D721Med (cell line): ENCODE measurements around the gene FRMPD1.

Experiments used
- DNase-seq: peaks from one replicate; pipeline ENCODE4 v3.0.0; 2011; ENCODE audit warnings: low spot score; ENCODE audit not compliant: insufficient read length
- FAIRE-seq: peaks from 2 replicates; lab custom pipeline; 2011; peaks lifted over from hg19 to GRCh38; lab: Jason Lieb, UNC
- CTCF ChIP-seq: IDR thresholded peaks from 2 replicates; pipeline ENCODE4 v1.5.1; 2012; ENCODE audit warnings: mild to moderate bottlenecking, control low read depth; ENCODE audit not compliant: insufficient read depth; ENCODE audit errors: missing control alignments

The FRMPD1 gene

DNA sequence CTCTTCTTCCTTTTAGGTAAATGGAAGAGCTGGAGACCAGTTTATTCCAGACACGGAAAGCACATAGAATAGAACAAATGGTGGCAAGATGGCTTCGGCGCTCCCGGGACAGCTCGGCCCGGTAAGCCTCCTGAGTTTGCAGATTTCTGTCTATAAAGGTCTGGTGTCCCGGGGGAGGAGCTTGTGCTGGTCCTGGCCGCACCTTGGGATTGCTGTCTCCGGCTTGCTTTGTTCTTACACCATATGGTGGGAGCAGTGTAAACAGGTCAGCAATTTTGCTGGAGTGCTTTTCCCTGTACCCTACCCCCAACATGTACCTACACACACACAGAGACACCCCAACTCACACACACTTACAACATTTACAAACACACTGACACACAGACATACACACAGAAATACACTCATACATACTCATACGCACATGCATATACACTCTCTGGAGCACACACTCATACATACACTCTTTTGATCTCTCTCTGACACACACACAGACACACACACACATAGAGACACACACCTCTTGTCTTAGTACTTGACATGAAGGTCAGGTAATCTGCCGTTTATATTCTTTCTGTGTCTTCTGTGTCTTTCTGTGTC, 42.0 kb downstream of the FRMPD1 start:
- TF ChIP-seq CTCF = no peak
- peak; percentile 82 for FAIRE-seq
- no peak for DNase-seq

DNA sequence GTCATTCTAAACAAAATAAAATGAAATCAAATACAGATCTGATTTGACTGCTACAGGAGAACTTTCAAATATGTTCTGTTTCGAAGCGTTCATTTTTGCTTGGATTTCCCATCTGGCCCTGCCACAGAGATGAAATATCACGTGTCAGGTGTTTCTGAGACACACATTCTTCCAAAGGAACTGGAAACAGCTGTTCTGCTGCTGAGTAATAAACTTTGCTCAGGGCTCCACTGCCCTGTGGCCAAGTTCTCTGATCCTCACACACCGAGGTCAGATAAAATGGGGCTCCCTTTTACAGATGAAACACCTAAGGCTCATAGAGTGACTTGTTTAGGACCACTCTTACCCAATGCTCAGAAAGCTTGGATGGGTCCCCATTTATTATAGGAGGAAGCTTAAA, 42.5 kb downstream of the FRMPD1 start:
- no peak for TF ChIP-seq CTCF
- FAIRE-seq = no peak
- DNase-seq = no peak

GRCh38 chr9:37694355-37694754, 43.6 kb downstream of the FRMPD1 start:
- no peak for DNase-seq
- TF ChIP-seq CTCF = no peak
- FAIRE-seq = no peak

GRCh38 chr9:37696528-37696927, 45.8 kb downstream of the FRMPD1 start:
- no peak for FAIRE-seq
- TF ChIP-seq CTCF = no peak
- DNase-seq = no peak

GRCh38 chr9:37700131-37700530, 49.4 kb downstream of the FRMPD1 start:
- FAIRE-seq = no peak
- no peak for DNase-seq
- no peak for TF ChIP-seq CTCF

DNA sequence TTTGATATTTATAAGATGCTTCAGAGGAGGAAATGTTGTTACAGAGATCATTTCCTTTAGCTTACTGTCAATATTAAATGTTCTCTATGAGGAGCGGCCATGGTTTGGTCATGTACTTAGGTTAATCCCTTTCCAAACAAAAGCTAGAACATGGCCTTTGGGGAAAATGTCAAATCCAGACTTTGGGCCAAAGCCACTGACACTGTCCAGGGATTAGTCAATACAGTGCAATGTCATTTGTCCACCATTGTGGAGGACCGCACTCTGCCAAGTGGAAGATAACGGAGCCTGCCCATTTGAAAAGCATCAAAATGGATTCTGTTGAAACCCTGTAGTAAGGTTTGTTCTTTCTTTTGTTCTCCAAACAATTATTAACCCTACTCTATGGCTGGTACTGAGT, 50.1 kb downstream of the FRMPD1 start:
- no peak for TF ChIP-seq CTCF
- DNase-seq (no peak), FAIRE-seq (no peak)

DNA sequence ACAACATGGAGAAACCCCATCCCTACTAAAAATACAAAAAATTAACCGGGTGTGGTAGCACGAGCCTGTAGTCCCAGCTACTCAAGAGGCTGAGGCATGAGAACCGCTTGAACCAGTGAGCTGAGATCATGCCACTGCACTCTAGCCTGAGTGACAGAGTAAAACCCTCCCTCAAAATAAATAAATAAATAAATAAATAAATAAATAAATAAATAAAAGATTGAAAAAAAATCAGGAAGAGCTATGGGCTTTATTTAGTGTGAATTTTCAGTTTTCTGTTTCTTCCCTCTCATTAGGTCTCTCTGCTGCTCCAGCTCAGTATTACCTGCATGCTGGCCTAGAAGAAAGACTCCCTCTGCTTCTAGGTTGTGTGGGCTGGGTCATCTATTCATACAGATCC, 55.0 kb downstream of the FRMPD1 start:
- DNase-seq (no peak), FAIRE-seq (no peak)
- no peak for TF ChIP-seq CTCF
